Gastrocnemius medialis (tissue), 4 donors: ENCODE data around the gene KCNT1.

Experiments used
- CTCF ChIP-seq, 5 experiments: fragments of 450-650 bp in 3 of 5; fragments of 200-600 bp in 2 of 5; sonication (generic) in 2 of 5; IDR thresholded peaks in 4 of 5; conservative IDR thresholded peaks in 1 of 5; 1 replicate in 4 of 5; 2 replicates in 1 of 5; pipeline ENCODE4 v1.5.1; 2016 to 2019; ENCODE audit warnings: antibody characterized with exemption in 5 of 5, mild to moderate bottlenecking in 3 of 5, moderate library complexity in 3 of 5
- POLR2A ChIP-seq, 2 donors: fragments of 450-650 bp; IDR thresholded peaks; one replicate each; pipeline ENCODE4 v1.6.1; 2017; ENCODE audit warnings: antibody characterized with exemption in 2 of 2, mild to moderate bottlenecking in 2 of 2, moderate library complexity in 2 of 2

GRCh38 chr9:135778421-135778820 is 76.4 kb downstream of the KCNT1 start:
- TF ChIP-seq POLR2A (IDR thresholded peaks at IDR 0.05) (no peak), CTCF (IDR thresholded peaks at IDR 0.05 in 4 of 5, conservative IDR thresholded peaks at IDR 0.05 in 1 of 5) (no peak)
